CD4-positive, alpha-beta T cell (primary cell): ENCODE data around the gene PAGR1. TPM values are rescaled to one million over a fixed set of nuclear protein-coding genes. Genes with fewer than 3 reads are reported as not detected.
A peak's percentile ranks its signal among the peaks of the same experiment; 100 is the strongest.

Experiments
- ATAC-seq: fragments of 200-7000 bp; cut with Tn5 transposase; one replicate; pipeline ENCODE4 v1.10.0; 2022; ENCODE audit warnings: mild to moderate bottlenecking; ENCODE audit not compliant: poor library complexity
- CTCF ChIA-PET: fragments of 350-600 bp; sonication (Branson Sonifier 250); formaldehyde crosslinking; loops from one replicate; lab custom pipeline; 2021; ENCODE audit warnings: antibody characterized with exemption, inconsistent platforms; lab: Charles Lee
- POLR2A ChIA-PET: fragments of 350-600 bp; sonication (Branson Sonifier 250); formaldehyde crosslinking; loops from one replicate; lab custom pipeline; 2021; ENCODE audit warnings: antibody characterized with exemption, inconsistent platforms; lab: Charles Lee
- DNase-seq, 14 experiments: peaks; one replicate each; pipeline ENCODE4 v3.0.0-alpha.2; 2013 to 2020; ENCODE audit warnings: mixed read lengths in 2 of 14
- H3K27ac ChIP-seq, 2 donors: one replicate each; pipeline versions ENCODE4 v1.5.1 to v1.7.0; 2013; ENCODE audit warnings: low read length in 2 of 2, low read depth in 1 of 2, mild to moderate bottlenecking in 1 of 2
- H3K27me3 ChIP-seq, 2 experiments: 1 replicate in 1 of 2; 2 replicates in 1 of 2; pipeline versions ENCODE4 v1.6.1 to v1.7.0; 2013; ENCODE audit warnings: low read length in 2 of 2, control low read depth in 1 of 2, mild to moderate bottlenecking in 1 of 2, moderate library complexity in 1 of 2; ENCODE audit not compliant: insufficient read depth in 2 of 2, control insufficient read depth in 1 of 2
- H3K36me3 ChIP-seq: one replicate; pipeline ENCODE4 v1.6.1; 2013; ENCODE audit warnings: low read length, control low read depth; ENCODE audit not compliant: insufficient read depth
- H3K4me1 ChIP-seq: one replicate; pipeline ENCODE4 v1.6.1; 2013; ENCODE audit warnings: low read length, control low read depth; ENCODE audit not compliant: insufficient read depth
- H3K4me3 ChIP-seq: one replicate; pipeline ENCODE4 v1.5.1; 2013; ENCODE audit warnings: mild to moderate bottlenecking, low read length, moderate library complexity
- H3K9me3 ChIP-seq, 2 experiments: 1 replicate in 1 of 2; 2 replicates in 1 of 2; pipeline versions ENCODE4 v1.6.1 to v1.7.0; 2013; ENCODE audit warnings: low read length in 2 of 2, mild to moderate bottlenecking in 2 of 2, control low read depth in 1 of 2, moderate library complexity in 1 of 2; ENCODE audit not compliant: control insufficient read depth in 1 of 2, insufficient read depth in 1 of 2
- H3K27ac Mint-ChIP-seq: one replicate; pipeline ENCODE4 v1.8.0; 2020; ENCODE audit warnings: mixed read lengths
- H3K27me3 Mint-ChIP-seq: one replicate; pipeline ENCODE4 v1.8.0; 2021; ENCODE audit warnings: mixed read lengths
- H3K36me3 Mint-ChIP-seq: one replicate; pipeline ENCODE4 v1.8.0; 2021; ENCODE audit warnings: low read depth, mixed read lengths
- H3K4me1 Mint-ChIP-seq: one replicate; pipeline ENCODE4 v1.8.0; 2021; ENCODE audit warnings: low read depth, mixed read lengths
- H3K4me3 Mint-ChIP-seq: one replicate; pipeline ENCODE4 v1.8.0; 2020; ENCODE audit warnings: mild to moderate bottlenecking, mixed read lengths
- H3K9me3 Mint-ChIP-seq: one replicate; pipeline ENCODE4 v1.8.0; 2020; ENCODE audit warnings: mixed read lengths
- CTCF ChIP-seq: fragments of 200-600 bp; IDR thresholded peaks from one replicate; pipeline ENCODE4 v1.8.0; 2022; ENCODE audit warnings: antibody characterized with exemption, mild to moderate bottlenecking
- intact Hi-C, 2 experiments: fragments of 100-400 bp; cut with DNase I in 1 of 2; cut with micrococcal nuclease in 1 of 2; formaldehyde crosslinking; loops; one replicate each; pipeline versions ENCODE4 v1.15.1 to v1.9.0; 2023 to 2025; cut with DNase I, micrococcal nuclease
- total RNA-seq, 174 experiments: library from RNA in 2 of 174; stranded (reverse) in 2 of 174; gene quantifications; one replicate each; pipeline ENCODE4 v1.2.3 and lab custom pipeline; 2021 to 2026

Gene PAGR1
- total RNA-seq, 2 experiments from 2014 or later = 20.3 TPM

- Mint-ChIP-seq H3K27me3 (no peaks in the 10 kb centered on the region), H3K27ac (peak within 1 kb of the TSS; percentile 87), H3K4me3 (peak within 1 kb of the TSS; percentile 91), H3K36me3 (peaks cover 49% of the 10 kb centered on the region), H3K9me3 (no peaks in the 10 kb centered on the region), H3K4me1 (peaks cover 82% of the 10 kb centered on the region)
- intact Hi-C loops = no loop called here
- H3K9me3 ChIP-seq = no peaks in the 10 kb centered on the region
- ChIA-PET POLR2A (interaction anchor here (0.8 to 10.4 kb wide), 7 partner anchors 7 to 149 kb away, joined by 3 to 190 read pairs (median 6); partner anchors contain the start of genes KIF22 and MAZ), CTCF (interaction anchor here (1.3 to 2.1 kb wide), 3 partner anchors 22 to 36 kb away, joined by 4 to 8 read pairs (median 5); partner anchors contain the start of gene KIF22)
- peak within 1 kb of the TSS; percentile 76 for H3K4me3 ChIP-seq
- H3K36me3 ChIP-seq = peaks cover 22% of the 10 kb centered on the region
- peak within 1 kb of the TSS; percentile 52 to 60 for H3K27ac ChIP-seq
- no peaks in the 10 kb centered on the region for H3K27me3 ChIP-seq
- no peak for ATAC-seq
- H3K4me1 ChIP-seq = peaks cover 92% of the 10 kb centered on the region
- TF ChIP-seq CTCF = no peak
- DNase-seq = peak in 8 of 14 experiments; percentile 33 to 73 (median 56)
Observed at GRCh38 chr16:29811896-29812665, 3.9 kb upstream of the PAGR1 start, which contains the start of gene PRRT2. Gene PRRT2 (plus strand): TSS chr16:29812193. CDS start chr16:29813055, 862 bp downstream.

GRCh38 chr16:29812754-29813643 is 3.0 kb upstream of the PAGR1 start:
- H3K4me1 ChIP-seq = peaks cover 93% of the 10 kb centered on the region
- Mint-ChIP-seq H3K4me1 (peaks cover 79% of the 10 kb centered on the region), H3K9me3 (no peaks in the 10 kb centered on the region), H3K36me3 (peaks cover 46% of the 10 kb centered on the region), H3K27ac (peak overlapping the region; percentile 87), H3K27me3 (no peaks in the 10 kb centered on the region), H3K4me3 (peak overlapping the region; percentile 91)
- H3K4me3 ChIP-seq = peak overlapping the region; percentile 76
- no peak for ATAC-seq
- no peak overlapping the region for H3K27ac ChIP-seq
- TF ChIP-seq CTCF = no peak
- no peak for DNase-seq
- H3K27me3 ChIP-seq = no peaks in the 10 kb centered on the region
- no peaks in the 10 kb centered on the region for H3K9me3 ChIP-seq
- POLR2A ChIA-PET = interaction anchor here (1.0 to 10.4 kb wide), 4 partner anchors 8 to 148 kb away, joined by 3 to 190 read pairs (median 76); partner anchors contain the start of genes KIF22 and MAZ
- H3K36me3 ChIP-seq = peaks cover 24% of the 10 kb centered on the region
- intact Hi-C loops = no loop called here
- CTCF ChIA-PET = interaction anchor here (1.6 kb wide), 1 partner anchor 35 kb away, joined by 5 read pairs; no protein-coding TSS in a partner anchor
